AG09319 (cell line): ENCODE measurements around the gene FGF12.

ENCODE experiments used
- DNase-seq: peaks from one replicate; pipeline ENCODE4 v3.0.0-alpha.2; 2010; ENCODE audit warnings: low read depth; ENCODE audit errors: extremely low read depth
- CTCF ChIP-seq: IDR thresholded peaks from 2 replicates; pipeline ENCODE4 v1.5.1; 2011; ENCODE audit warnings: low read depth, mild to moderate bottlenecking, inconsistent platforms, low read length, moderate library complexity

The FGF12 gene

DNA sequence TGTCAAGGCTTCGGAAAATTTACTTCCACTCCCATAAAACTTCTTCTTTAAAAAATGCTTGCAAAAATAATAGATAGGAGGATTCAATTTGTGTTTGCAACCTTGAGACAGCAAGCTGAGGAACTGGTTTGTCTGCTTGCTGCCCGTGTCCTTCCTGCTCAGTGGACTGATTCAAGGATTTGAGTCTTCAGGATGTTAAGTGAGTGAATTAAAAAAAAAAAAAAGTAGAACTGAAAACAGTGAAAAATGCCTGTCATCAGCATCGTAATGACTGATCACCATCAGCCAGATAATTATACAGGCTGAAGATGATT lies 453.7 kb downstream of the FGF12 start:
- TF ChIP-seq CTCF: no peak
- no peak for DNase-seq

- no peak for TF ChIP-seq CTCF
- no peak for DNase-seq
These were observed 454.2 kb downstream of the FGF12 start for GRCh38 chr3:192273001-192273696.

GRCh38 chr3:192262001-192262400 lies 465.3 kb downstream of the FGF12 start:
- no peak for DNase-seq
- TF ChIP-seq CTCF: no peak

DNA sequence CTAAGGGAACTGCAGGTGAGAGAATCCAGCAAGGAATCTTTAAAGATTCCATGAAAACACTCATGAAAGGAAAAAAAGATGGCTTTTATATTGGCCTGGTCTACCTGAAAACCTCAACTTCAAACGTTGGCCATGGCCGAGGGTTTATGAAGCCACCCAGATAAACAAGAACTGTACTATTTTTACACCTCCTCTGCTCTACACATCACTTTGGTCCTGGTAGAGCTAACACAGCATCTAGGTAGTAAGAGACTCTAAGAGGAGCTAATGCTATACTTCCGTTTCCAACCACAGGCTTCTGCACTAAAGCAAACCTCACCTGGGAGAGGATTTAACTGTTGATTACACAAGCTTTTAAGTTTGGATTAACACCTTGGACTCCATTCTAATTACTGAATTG lies 466.2 kb downstream of the FGF12 start:
- no peak for DNase-seq
- no peak for TF ChIP-seq CTCF

GRCh38 chr3:192260116-192261010 lies 467.0 kb downstream of the FGF12 start:
- TF ChIP-seq CTCF: no peak
- DNase-seq: no peak

DNA sequence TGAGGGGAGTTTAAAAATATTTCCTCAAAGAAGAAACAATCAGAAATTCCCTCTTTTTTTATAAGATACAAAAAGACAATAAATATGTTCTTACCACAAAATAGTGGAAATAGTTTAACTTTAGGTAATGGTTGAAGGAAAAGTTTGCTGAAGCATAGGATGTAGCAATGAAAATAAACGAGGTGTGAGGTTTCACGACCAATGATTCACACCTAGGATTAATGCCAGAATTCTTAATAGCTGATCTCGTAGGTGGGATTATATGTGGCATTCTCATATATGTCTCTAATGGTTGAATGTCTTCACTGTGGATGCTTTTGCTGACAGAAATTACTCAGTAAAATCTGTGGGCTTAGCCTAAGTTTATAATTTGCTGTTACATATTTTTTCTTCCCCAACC lies 467.7 kb downstream of the FGF12 start:
- no peak for DNase-seq
- no peak for TF ChIP-seq CTCF

- TF ChIP-seq CTCF: no peak
- no peak for DNase-seq
These were observed 468.6 kb downstream of the FGF12 start for GRCh38 chr3:192258721-192259120.
